Natural killer cell (primary cell): ENCODE results near the gene CNIH1. TPM values are rescaled to one million over a fixed set of nuclear protein-coding genes. Genes with fewer than 3 reads are reported as not detected.
A peak's percentile ranks its signal among the peaks of the same experiment; 100 is the strongest.

Experiments
- ATAC-seq, 3 donors: fragments of 150-1000 bp in 2 of 3; fragments of 200-7000 bp in 1 of 3; cut with Tn5 transposase; 1 replicate in 1 of 3; 2 replicates in 2 of 3; pipeline ENCODE4 v1.10.0; 2021; ENCODE audit warnings: mild to moderate bottlenecking in 2 of 3, moderate library complexity in 2 of 3
- DNase-seq, 2 donors: peaks; one replicate each; pipeline versions ENCODE4 v3.0.0 to v3.0.0-alpha.2; 2013 to 2021; ENCODE audit warnings: mixed read lengths in 1 of 2
- H3K27ac ChIP-seq: one replicate; pipeline ENCODE4 v1.5.1; 2013; ENCODE audit warnings: mild to moderate bottlenecking, low read length
- H3K27me3 ChIP-seq: one replicate; pipeline ENCODE4 v1.6.1; 2013; ENCODE audit warnings: low read length; ENCODE audit not compliant: control insufficient read depth, insufficient read depth
- H3K36me3 ChIP-seq: one replicate; pipeline ENCODE4 v1.6.1; 2013; ENCODE audit warnings: low read length; ENCODE audit not compliant: control insufficient read depth, insufficient read depth
- H3K4me1 ChIP-seq: one replicate; pipeline ENCODE4 v1.6.1; 2013; ENCODE audit warnings: low read length; ENCODE audit not compliant: control insufficient read depth, insufficient read depth
- H3K4me3 ChIP-seq: one replicate; pipeline ENCODE4 v1.5.1; 2013; ENCODE audit warnings: low read length
- H3K9me3 ChIP-seq: one replicate; pipeline ENCODE4 v1.6.1; 2013; ENCODE audit warnings: low read length; ENCODE audit not compliant: control insufficient read depth, insufficient read depth
- H3K27ac Mint-ChIP-seq, 2 donors: one replicate each; pipeline ENCODE4 v1.8.0; 2022; ENCODE audit warnings: mild to moderate bottlenecking in 2 of 2, mixed read lengths in 2 of 2, moderate library complexity in 1 of 2
- H3K27me3 Mint-ChIP-seq, 2 donors: one replicate each; pipeline ENCODE4 v1.8.0; 2022; ENCODE audit warnings: low read depth in 2 of 2, mixed read lengths in 2 of 2
- H3K36me3 Mint-ChIP-seq: one replicate; pipeline ENCODE4 v1.8.0; 2022; ENCODE audit warnings: mixed read lengths
- H3K4me1 Mint-ChIP-seq, 2 donors: one replicate each; pipeline ENCODE4 v1.8.0; 2022; ENCODE audit warnings: mixed read lengths in 2 of 2
- H3K4me3 Mint-ChIP-seq: one replicate; pipeline ENCODE4 v1.8.0; 2022; ENCODE audit warnings: mild to moderate bottlenecking, moderate library complexity, mixed read lengths
- H3K9me3 Mint-ChIP-seq, 2 donors: one replicate each; pipeline ENCODE4 v1.8.0; 2022; ENCODE audit warnings: mixed read lengths in 2 of 2
- CTCF ChIP-seq: fragments of 200-600 bp; IDR thresholded peaks from one replicate; pipeline ENCODE4 v1.8.0; 2022; ENCODE audit warnings: antibody characterized with exemption
- WGBS: methylation state at CpG from one replicate; pipeline ENCODE4 v1.1.7; 2013; ENCODE audit warnings: missing lambda C conversion rate; ENCODE audit not compliant: insufficient coverage; 5-methylcytosine and 5-hydroxymethylcytosine counted together
- intact Hi-C: fragments of 100-400 bp; cut with micrococcal nuclease; formaldehyde crosslinking; loops from one replicate; pipeline ENCODE4 v1.14.2; 2022
- total RNA-seq, 4 donors: library from RNA; stranded (reverse); fragments of 120-200 nt in 1 of 4; gene quantifications; one replicate each; pipeline versions ENCODE4 v1.2.3 to v1.2.4, GENCODE V29; 2013 to 2022

The CNIH1 gene
- total RNA-seq, 3 donors from 2014 or later (not counting 1 experiment from before 2014, with no cell fraction given), result 20.4 to 30.9 (median 25.7) TPM

- H3K4me3 Mint-ChIP-seq, result peak overlapping the region; percentile 92
- peaks cover 7% of the 10 kb centered on the region in 2 donors for H3K4me1 Mint-ChIP-seq
- no CpG with 5 or more reads among the region's 2 CpGs for WGBS
- H3K4me3 ChIP-seq, result no peak overlapping the region
- TF ChIP-seq CTCF, result no peak
- ATAC-seq (no peak), DNase-seq (no peak)
- no peaks in the 10 kb centered on the region for H3K9me3 ChIP-seq
- no peak overlapping the region for H3K27ac Mint-ChIP-seq
- intact Hi-C loops, result no loop called here
- H3K9me3 Mint-ChIP-seq, result no peaks in the 10 kb centered on the region
- H3K36me3 Mint-ChIP-seq, result no peaks in the 10 kb centered on the region
- no peaks in the 10 kb centered on the region for H3K36me3 ChIP-seq
- H3K27me3 ChIP-seq, result no peaks in the 10 kb centered on the region
- H3K27me3 Mint-ChIP-seq, result no peaks in the 10 kb centered on the region
- peaks cover 12% of the 10 kb centered on the region for H3K4me1 ChIP-seq
- H3K27ac ChIP-seq, result no peak overlapping the region
Observed at GRCh38 chr14:54399560-54399959, 41.6 kb downstream of the CNIH1 start.

GRCh38 chr14:54396493-54397335 is 44.5 kb downstream of the CNIH1 start, which contains the start of gene CDKN3:
CDKN3 (plus strand) TSS chr14:54397007; CDS start chr14:54397069, 62 bp downstream.
- Histone ChIP-seq H3K4me1 (peaks cover 12% of the 10 kb centered on the region), H3K27ac (no peak within 1 kb of the TSS), H3K27me3 (no peaks in the 10 kb centered on the region), H3K9me3 (no peaks in the 10 kb centered on the region), H3K36me3 (no peaks in the 10 kb centered on the region), H3K4me3 (peak within 1 kb of the TSS; percentile 81)
- peak; percentile 30 for TF ChIP-seq CTCF
- Mint-ChIP-seq H3K27ac (peak within 1 kb of the TSS; percentile 58 to 86), H3K27me3 (peaks cover 0 to 3% of the 10 kb centered on the region in 2 donors), H3K4me1 (peaks cover 7% of the 10 kb centered on the region in 2 donors), H3K4me3 (peak within 1 kb of the TSS; percentile 92), H3K9me3 (no peaks in the 10 kb centered on the region), H3K36me3 (no peaks in the 10 kb centered on the region)
- ATAC-seq, result peak; percentile 93 to 98 (median 94)
- intact Hi-C loops, result loop anchor here (1.0 to 2.0 kb wide), 3 partner anchors 45 to 113 kb away; partner anchors contain the start of genes CGRRF1, CNIH1 and GMFB
- DNase-seq, result peak; percentile 97
- 1% methylated on average over 76 of the region's 76 CpGs for WGBS

GRCh38 chr14:54396183-54396492 is 45.0 kb downstream of the CNIH1 start:
- Mint-ChIP-seq H3K4me1 (peaks cover 7% of the 10 kb centered on the region in 2 donors), H3K9me3 (no peaks in the 10 kb centered on the region), H3K36me3 (no peaks in the 10 kb centered on the region), H3K4me3 (peak overlapping the region; percentile 92), H3K27ac (peak overlapping the region; percentile 58 to 86), H3K27me3 (peaks cover 2 to 9% of the 10 kb centered on the region in 2 donors)
- Histone ChIP-seq H3K4me1 (peaks cover 12% of the 10 kb centered on the region), H3K9me3 (no peaks in the 10 kb centered on the region), H3K27me3 (no peaks in the 10 kb centered on the region), H3K4me3 (peak overlapping the region; percentile 23), H3K27ac (no peak overlapping the region), H3K36me3 (no peaks in the 10 kb centered on the region)
- ATAC-seq (no peak), DNase-seq (no peak)
- intact Hi-C loops, result loop anchor here (1.0 to 2.0 kb wide), 3 partner anchors 45 to 113 kb away; partner anchors contain the start of genes CGRRF1, CNIH1 and GMFB
- 71% methylated on average over 8 of the region's 9 CpGs for WGBS
- TF ChIP-seq CTCF, result no peak
